Jurkat, Clone E6-1 (cell line): ENCODE results near the gene FUZ.

ENCODE experiments used
- DNase-seq: peaks from one replicate; pipeline ENCODE4 v3.0.0-alpha.2; 2011; ENCODE audit warnings: low read depth, low spot score
- H3K4me3 ChIP-seq: 2 replicates; pipeline ENCODE4 v1.5.1; 2011; ENCODE audit warnings: mild to moderate bottlenecking, low read length, control low read depth, moderate library complexity

FUZ gene

GRCh38 chr19:49809941-49810389, 3.1 kb downstream of the FUZ start:
- H3K4me3 ChIP-seq: no peak overlapping the region
- no peak for DNase-seq

- H3K4me3 ChIP-seq: no peak overlapping the region
- DNase-seq: no peak
These were observed 3.7 kb downstream of the FUZ start for GRCh38 chr19:49809160-49809940.

GRCh38 chr19:49808711-49809159, 4.4 kb downstream of the FUZ start:
- no peak for DNase-seq
- H3K4me3 ChIP-seq: no peak overlapping the region

GRCh38 chr19:49807904-49808675, 5.0 kb downstream of the FUZ start:
- no peak overlapping the region for H3K4me3 ChIP-seq
- DNase-seq: no peak

GRCh38 chr19:49807058-49807903, 5.8 kb downstream of the FUZ start:
- no peak for DNase-seq

GRCh38 chr19:49806620-49806959, 6.5 kb downstream of the FUZ start:
- no peak for DNase-seq
- H3K4me3 ChIP-seq: no peak overlapping the region

More at GRCh38 chr19:49807058-49807903, 5.8 kb downstream of the FUZ start:
- no peak overlapping the region for H3K4me3 ChIP-seq

- no peak overlapping the region for H3K4me3 ChIP-seq
- DNase-seq: no peak
These were observed 7.1 kb downstream of the FUZ start for GRCh38 chr19:49805822-49806619.

DNA sequence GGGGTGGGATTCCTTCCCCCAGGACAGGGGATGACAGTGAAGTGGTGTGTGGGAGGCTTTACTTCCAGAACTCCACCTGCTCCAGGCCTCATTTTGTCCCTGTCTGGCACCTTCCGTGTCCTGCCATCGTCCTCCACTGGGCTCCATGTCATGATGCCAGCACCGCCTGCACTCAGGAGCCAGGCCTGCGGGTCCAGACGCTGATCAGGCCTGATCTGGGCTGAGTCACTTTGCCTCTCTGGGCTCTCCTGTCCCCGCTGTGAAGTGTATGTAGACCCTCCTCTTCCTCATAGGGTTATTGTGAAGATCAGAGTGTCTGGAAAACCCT, 9.6 kb downstream of the FUZ start:
- DNase-seq: no peak
- H3K4me3 ChIP-seq: no peak overlapping the region

DNA sequence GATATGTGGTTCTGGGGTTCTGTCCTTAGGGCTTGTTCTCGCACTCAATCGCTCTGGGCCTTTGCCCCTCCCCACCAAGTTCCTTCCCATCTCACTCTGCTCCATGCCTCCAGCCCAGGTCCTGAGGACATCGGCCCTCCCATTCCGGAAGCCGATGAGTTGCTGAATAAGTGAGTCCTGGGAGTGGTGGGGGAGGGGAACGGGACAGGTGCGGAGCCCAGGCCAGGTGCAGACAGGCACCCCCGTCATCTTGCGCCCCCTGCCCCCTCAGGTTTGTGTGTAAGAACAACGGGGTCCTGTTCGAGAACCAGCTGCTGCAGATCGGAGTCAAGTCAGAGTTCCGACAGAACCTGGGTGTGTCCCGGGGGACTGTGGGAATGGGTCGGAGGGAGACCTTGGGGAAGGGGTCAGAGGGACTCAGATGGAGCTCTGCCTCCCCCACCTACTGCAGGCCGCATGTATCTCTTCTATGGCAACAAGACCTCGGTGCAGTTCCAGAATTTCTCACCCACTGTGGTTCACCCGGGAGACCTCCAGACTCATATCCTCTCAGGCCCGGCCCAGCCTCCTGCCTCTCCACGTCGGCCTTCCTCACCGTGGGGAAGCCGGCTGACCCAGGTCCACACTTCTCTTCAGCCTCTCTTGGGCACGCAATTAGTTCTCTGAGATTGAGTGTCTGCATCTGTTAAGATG, 10.1 kb downstream of the FUZ start:
- DNase-seq: no peak
- H3K4me3 ChIP-seq: no peak overlapping the region

- H3K4me3 ChIP-seq: no peak overlapping the region
- no peak for DNase-seq
These were observed 11.0 kb downstream of the FUZ start for GRCh38 chr19:49801966-49802661.

DNA sequence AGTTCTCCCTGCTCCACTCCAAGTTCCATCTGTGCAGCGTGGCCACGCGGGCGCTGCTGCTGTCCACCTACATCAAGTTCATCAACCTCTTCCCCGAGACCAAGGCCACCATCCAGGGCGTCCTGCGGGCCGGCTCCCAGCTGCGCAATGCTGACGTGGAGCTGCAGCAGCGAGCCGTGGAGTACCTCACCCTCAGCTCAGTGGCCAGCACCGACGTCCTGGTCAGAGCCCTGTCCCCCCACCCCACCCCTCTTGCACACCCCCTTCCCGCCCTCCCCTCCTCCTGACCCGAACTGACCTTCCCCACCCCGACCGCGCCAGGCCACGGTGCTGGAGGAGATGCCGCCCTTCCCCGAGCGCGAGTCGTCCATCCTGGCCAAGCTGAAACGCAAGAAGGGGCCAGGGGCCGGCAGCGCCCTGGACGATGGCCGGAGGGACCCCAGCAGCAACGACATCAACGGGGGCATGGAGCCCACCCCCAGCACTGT, 11.6 kb downstream of the FUZ start:
- no peak overlapping the region for H3K4me3 ChIP-seq
- no peak for DNase-seq

- no peak overlapping the region for H3K4me3 ChIP-seq
- no peak for DNase-seq
These were observed 12.3 kb downstream of the FUZ start for GRCh38 chr19:49800771-49801170.

DNA sequence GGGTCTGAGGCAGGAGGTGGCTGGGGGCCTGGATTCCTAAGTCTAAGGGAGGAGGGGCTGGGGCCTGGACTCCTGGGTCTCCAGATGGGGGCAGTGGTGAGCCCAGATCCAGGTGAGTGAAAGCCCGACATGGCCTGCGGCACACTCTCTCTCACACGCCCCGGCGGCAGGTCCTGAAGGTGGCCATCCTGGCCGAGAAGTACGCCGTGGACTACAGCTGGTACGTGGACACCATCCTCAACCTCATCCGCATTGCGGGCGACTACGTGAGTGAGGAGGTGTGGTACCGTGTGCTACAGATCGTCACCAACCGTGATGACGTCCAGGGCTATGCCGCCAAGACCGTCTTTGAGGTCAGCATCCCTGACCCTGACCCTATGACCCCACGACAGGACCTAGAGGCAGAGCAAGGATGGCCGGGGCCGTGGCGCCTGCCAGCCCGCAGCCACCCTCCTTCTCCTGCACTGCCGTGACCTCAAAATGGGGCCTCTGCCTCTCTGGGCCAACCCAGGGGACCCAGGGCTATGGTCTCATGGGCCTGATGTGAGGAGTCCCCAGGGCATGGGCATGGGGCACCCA, 13.2 kb downstream of the FUZ start:
- no peak overlapping the region for H3K4me3 ChIP-seq
- no peak for DNase-seq

GRCh38 chr19:49799271-49799797, 13.8 kb downstream of the FUZ start:
- DNase-seq: no peak
- H3K4me3 ChIP-seq: no peak overlapping the region

DNA sequence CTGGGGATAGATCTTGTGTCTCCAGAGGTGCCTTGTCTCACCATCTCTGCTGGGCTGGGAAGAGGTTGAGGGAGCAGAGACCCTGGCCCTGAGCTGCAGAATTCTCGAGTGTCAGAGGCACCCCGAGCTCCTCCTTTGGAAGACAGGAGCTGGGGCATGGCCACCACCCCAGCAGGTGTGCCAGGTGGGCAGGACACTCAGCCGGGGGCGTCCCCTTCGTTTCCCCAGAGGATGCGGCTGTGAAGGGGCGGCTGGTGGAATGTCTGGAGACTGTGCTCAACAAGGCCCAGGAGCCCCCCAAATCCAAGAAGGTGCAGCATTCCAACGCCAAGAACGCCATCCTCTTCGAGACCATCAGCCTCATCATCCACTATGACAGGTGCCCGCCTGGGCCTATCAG, 14.5 kb downstream of the FUZ start:
- H3K4me3 ChIP-seq: no peak overlapping the region
- DNase-seq: no peak

- no peak overlapping the region for H3K4me3 ChIP-seq
- DNase-seq: no peak
These were observed 17.5 kb downstream of the FUZ start for GRCh38 chr19:49795615-49796014.

GRCh38 chr19:49793561-49793840, 19.6 kb downstream of the FUZ start:
- no peak overlapping the region for H3K4me3 ChIP-seq
- no peak for DNase-seq
